PC-3 (cell line): ENCODE data around the gene ZNF343.

ENCODE experiments used
- CTCF ChIP-seq: fragments of 300-600 bp; sonication (generic); conservative IDR thresholded peaks from 2 replicates; pipeline ENCODE4 v1.5.1; 2017; ENCODE audit warnings: antibody characterized with exemption, low read depth, mild to moderate bottlenecking, low read length
- EZH2phosphoT487 ChIP-seq: fragments of 300-600 bp; sonication (generic); IDR thresholded peaks from 2 replicates; pipeline ENCODE4 v1.6.1; 2018; ENCODE audit warnings: mild to moderate bottlenecking, antibody characterized with exemption, low read length, borderline replicate concordance

- TF ChIP-seq CTCF: no peak
- no peak for TF ChIP-seq EZH2phosphoT487
Measured at GRCh38 chr20:2537101-2537500, 28.4 kb upstream of the ZNF343 start.
